Heart right ventricle (tissue), 16 donors: ENCODE results near the gene MCM7. TPM values are rescaled to one million over a fixed set of nuclear protein-coding genes. Genes with fewer than 3 reads are reported as not detected.
"Not testable (repeated sequence)": the region's sequence is repeated elsewhere in the genome, so short reads cannot be mapped to it uniquely, and the experiment has no call there.

Experiments
- ATAC-seq, 8 donors: fragments of 200-7000 bp; cut with Tn5 transposase; one replicate each; pipeline ENCODE4 v1.9.1; 2020; ENCODE audit warnings: mild to moderate bottlenecking in 8 of 8, moderate library complexity in 8 of 8, moderate number of reproducible peaks in 1 of 8
- DNase-seq, 2 donors: peaks; one replicate each; pipeline ENCODE4 v3.0.0-alpha.2; 2020
- H3K27ac ChIP-seq, 10 donors: fragments of 200-600 bp; sonication (generic) in 2 of 10; one replicate each; pipeline versions ENCODE4 v1.5.0 to v1.8.0; 2020 to 2022; ENCODE audit warnings: mild to moderate bottlenecking in 3 of 10
- H3K27me3 ChIP-seq, 7 donors: fragments of 200-600 bp; one replicate each; pipeline ENCODE4 v1.8.0; 2021 to 2022; ENCODE audit warnings: mild to moderate bottlenecking in 2 of 7
- H3K36me3 ChIP-seq, 9 donors: fragments of 200-600 bp; sonication (generic) in 1 of 9; one replicate each; pipeline versions ENCODE4 v1.5.0 to v1.8.0; 2020 to 2022; ENCODE audit warnings: mild to moderate bottlenecking in 2 of 9
- H3K4me1 ChIP-seq, 9 donors: fragments of 200-600 bp; sonication (generic) in 1 of 9; one replicate each; pipeline versions ENCODE4 v1.5.0 to v1.8.0; 2020 to 2022; ENCODE audit warnings: mild to moderate bottlenecking in 4 of 9
- H3K4me3 ChIP-seq, 10 donors: fragments of 200-600 bp; sonication (generic) in 2 of 10; one replicate each; pipeline versions ENCODE4 v1.5.0 to v1.8.0; 2020 to 2022; ENCODE audit warnings: mild to moderate bottlenecking in 7 of 10, moderate library complexity in 2 of 10
- H3K9me3 ChIP-seq, 11 donors: fragments of 200-600 bp in 10 of 11; sonication (generic) in 2 of 11; one replicate each; pipeline versions ENCODE4 v1.5.0 to v1.8.0; 2013 to 2022; ENCODE audit warnings: mild to moderate bottlenecking in 2 of 11, control low read depth in 1 of 11, moderate library complexity in 1 of 11
- CTCF ChIP-seq, 9 donors: fragments of 200-600 bp; sonication (generic) in 2 of 9; IDR thresholded peaks; one replicate each; pipeline versions ENCODE4 v1.5.0 to v1.8.0; 2021 to 2022; ENCODE audit warnings: antibody characterized with exemption in 9 of 9, mild to moderate bottlenecking in 5 of 9, moderate library complexity in 1 of 9
- WGBS, 2 donors: extraction: QIAGEN DNeasy Blood & Tissue Kit; methylation state at CpG; one replicate each; pipeline ENCODE4 v1.1.7; 2013; ENCODE audit warnings: inconsistent platforms in 1 of 2; 5-methylcytosine and 5-hydroxymethylcytosine counted together
- intact Hi-C, 10 donors: fragments of 100-400 bp; cut with DNase I; formaldehyde crosslinking; loops; one replicate each; pipeline versions ENCODE4 v1.11.1 to v1.14.2; 2022
- polyA plus RNA-seq, 2 donors: library from polyadenylated mRNA; stranded (reverse); fragments of 200-250 nt; gene quantifications; one replicate each; pipeline ENCODE4 v1.2.3, GENCODE V29; 2013
- total RNA-seq, 10 donors: library from RNA; stranded (reverse); fragmentation: NEBNext Ultra II Directional in 3 of 10; extraction: Animal tissue kit (Norgen Biotek cat#: 25700) in 3 of 10; gene quantifications; one replicate each; pipeline versions ENCODE4 v1.2.1 to v1.2.4, GENCODE V29; 2021 to 2023
- donor health status: Arrhythmogenic right ventricular cardiomyopathy.
- donor health status: ischemic (EF 13 %, LVEDD 7.1; RV severe dilation, severe dysfunction).
- donor health status: healthy with polysubstance abuse.
- donor health status: DM: no; HTN: yes; CAD: no.
- donor health status: DM: no; HTN: no; CAD: no.
- donor health status: ischemic (EF 25% LVEDD 6.9; RV normal size, moderate dysfunction).
- donor health status: ischemic (EF 25% LVEDD 5.7; RV mildly dilated, moderate dysfunction).
- donor health status: healthy.
- donor health status: DM: yes; HTN: yes; CAD: no.
- donor health status: Ischemic cardiomyopathy.
- donor health status: ischemic (EF 35%, LVEDD 5.7; RV mildly dilated, moderate dysfunction).
- donor health status: nonischemic (EF 11% LVEDD 7.7; RV severe dilation, severe dysfunction).
- donor health status: DM: yes; HTN: yes; CAD: no.
- donor health status: PGD.
- donor health status: ischemic (EF 29% LVEDD 5.4; RV normal size, mild dysfunction).
- donor health status: nonischemic (EF 23%, LVEDD 6.1; RV moderate dilation, normal function).

Gene MCM7
- total and polyA plus RNA-seq, 12 donors: 11.6 to 30.4 (median 16.5) TPM

GRCh38 chr7:100147278-100147677 lies 46.1 kb upstream of the MCM7 start:
- intact Hi-C loops: no loop called here
- H3K27me3 ChIP-seq: no peaks in the 10 kb centered on the region
- WGBS, 2 donors: 96 to 97% methylated on average over 2 of the region's 2 CpGs
- TF ChIP-seq CTCF (IDR thresholded peaks at IDR 0.05): no peak
- DNase-seq: no peak
- peaks cover 0 to 19% (median 0%) of the 10 kb centered on the region in 9 donors for H3K36me3 ChIP-seq
- no peaks in the 10 kb centered on the region for H3K9me3 ChIP-seq
- no peak for ATAC-seq
- peaks cover 8 to 36% (median 15%) of the 10 kb centered on the region in 9 donors for H3K4me1 ChIP-seq
- H3K4me3 ChIP-seq: no peak overlapping the region
- no peak overlapping the region for H3K27ac ChIP-seq

- H3K9me3 ChIP-seq, H3K27me3 ChIP-seq, DNase-seq, H3K36me3 ChIP-seq, ATAC-seq, H3K4me3 ChIP-seq, intact Hi-C loops, H3K27ac ChIP-seq: not testable (repeated sequence)
- WGBS, 2 donors: 90 to 93% methylated on average over 4 of the region's 4 CpGs
- peaks cover 8 to 31% (median 15%) of the 10 kb centered on the region in 9 donors for H3K4me1 ChIP-seq
Observed at GRCh38 chr7:100146350-100146749, 45.2 kb upstream of the MCM7 start.

- H3K9me3 ChIP-seq: no peaks in the 10 kb centered on the region
- DNase-seq (no peak), ATAC-seq (no peak)
- H3K27ac ChIP-seq: no peak overlapping the region
- TF ChIP-seq CTCF (IDR thresholded peaks at IDR 0.05): no peak
- intact Hi-C loops: no loop called here
- no peak overlapping the region for H3K4me3 ChIP-seq
- H3K36me3 ChIP-seq: no peaks in the 10 kb centered on the region
- WGBS, 2 donors: 95 to 100% methylated on average over 3 of the region's 3 CpGs
- H3K27me3 ChIP-seq: peaks cover 0 to 11% (median 0%) of the 10 kb centered on the region in 7 donors
- peaks cover 0 to 6% (median 0%) of the 10 kb centered on the region in 9 donors for H3K4me1 ChIP-seq
Observed at GRCh38 chr7:100142461-100142860, 41.3 kb upstream of the MCM7 start.

- H3K27ac ChIP-seq: no peak overlapping the region
- peaks cover 0 to 6% (median 0%) of the 10 kb centered on the region in 9 donors for H3K4me1 ChIP-seq
- intact Hi-C loops: no loop called here
- DNase-seq (no peak), ATAC-seq (no peak)
- WGBS, 2 donors: 60 to 64% methylated on average over 3 of the region's 3 CpGs
- H3K36me3 ChIP-seq: no peaks in the 10 kb centered on the region
- no peak for TF ChIP-seq CTCF (IDR thresholded peaks at IDR 0.05)
- H3K4me3 ChIP-seq: no peak overlapping the region
- no peaks in the 10 kb centered on the region for H3K9me3 ChIP-seq
- H3K27me3 ChIP-seq: peaks cover 0 to 11% (median 0%) of the 10 kb centered on the region in 7 donors
Observed at GRCh38 chr7:100141555-100141949, 40.4 kb upstream of the MCM7 start.

- ATAC-seq (no peak), DNase-seq (no peak)
- H3K4me1 ChIP-seq: peaks cover 0 to 6% (median 0%) of the 10 kb centered on the region in 9 donors
- H3K27ac ChIP-seq: no peak overlapping the region
- WGBS, 2 donors: 81% methylated on average over 13 of the region's 13 CpGs
- H3K9me3 ChIP-seq: no peaks in the 10 kb centered on the region
- no peak for TF ChIP-seq CTCF (IDR thresholded peaks at IDR 0.05)
- peaks cover 0 to 11% (median 0%) of the 10 kb centered on the region in 7 donors for H3K27me3 ChIP-seq
- intact Hi-C loops: loop anchor here in 2 of 10 donors (10.0 kb wide), 2 partner anchors 207 to 267 kb away; no protein-coding TSS in a partner anchor
- H3K36me3 ChIP-seq: no peaks in the 10 kb centered on the region
- H3K4me3 ChIP-seq: no peak overlapping the region
Observed at GRCh38 chr7:100137851-100138760, 36.9 kb upstream of the MCM7 start.
